IMR-90 (cell line): ENCODE data around the gene IVNS1ABP.

Experiments used
- CHD1 ChIP-seq: IDR thresholded peaks from 2 replicates; pipeline ENCODE4 v1.6.1; 2012; ENCODE audit warnings: low read depth, low read length, improper control_type of control experiment
- FOS ChIP-seq: fragments of 150-350 bp; IDR thresholded peaks from 2 replicates; pipeline ENCODE4 v1.6.1; 2016; ENCODE audit warnings: low read depth, low read length
- MAFK ChIP-seq: IDR thresholded peaks from 2 replicates; pipeline ENCODE4 v1.6.1; 2012; ENCODE audit warnings: low read depth, low read length, improper control_type of control experiment
- MAZ ChIP-seq: IDR thresholded peaks from 2 replicates; pipeline ENCODE4 v1.6.1; 2012; ENCODE audit warnings: low read depth, mild to moderate bottlenecking, low read length, improper control_type of control experiment, moderate library complexity, borderline replicate concordance
- MXI1 ChIP-seq: IDR thresholded peaks from 2 replicates; pipeline ENCODE4 v1.6.1; 2012; ENCODE audit warnings: low read depth, mild to moderate bottlenecking, low read length, moderate library complexity, borderline replicate concordance
- POLR2A ChIP-seq: IDR thresholded peaks from 2 replicates; pipeline ENCODE4 v1.6.1; 2012; ENCODE audit warnings: mild to moderate bottlenecking, low read depth, low read length
- RAD21 ChIP-seq: IDR thresholded peaks from 2 replicates; pipeline ENCODE4 v1.6.1; 2012; ENCODE audit warnings: low read length, improper control_type of control experiment
- RCOR1 ChIP-seq: IDR thresholded peaks from 2 replicates; pipeline ENCODE4 v1.6.1; 2012; ENCODE audit warnings: mild to moderate bottlenecking, low read length, improper control_type of control experiment; ENCODE audit not compliant: insufficient replicate concordance
- RFX5 ChIP-seq: IDR thresholded peaks from 2 replicates; pipeline ENCODE4 v1.8.0; 2012; ENCODE audit warnings: low read depth, mild to moderate bottlenecking, low read length, moderate library complexity
- SMC3 ChIP-seq: fragments of 150-350 bp; IDR thresholded peaks from 2 replicates; pipeline ENCODE4 v1.6.1; 2016; ENCODE audit warnings: low read depth, mild to moderate bottlenecking, antibody characterized with exemption, low read length, moderate library complexity
- TF ChIP-seq, protein P1 (sequence below): conservative IDR thresholded peaks from 2 replicates; pipeline ENCODE4 v1.5.1; 2012; ENCODE audit warnings: mild to moderate bottlenecking, low read depth, low read length, improper control_type of control experiment
- TF ChIP-seq, protein P2 (sequence below): fragments of 150-350 bp; IDR thresholded peaks from 2 replicates; pipeline ENCODE4 v1.6.1; 2017; ENCODE audit warnings: mild to moderate bottlenecking, antibody characterized with exemption, low read length, low read depth
- TF ChIP-seq, protein P3 (sequence below): fragments of 150-350 bp; IDR thresholded peaks from 2 replicates; pipeline ENCODE4 v1.6.1; 2016; ENCODE audit warnings: low read depth, mild to moderate bottlenecking, low read length, moderate library complexity, borderline replicate concordance

DNA sequence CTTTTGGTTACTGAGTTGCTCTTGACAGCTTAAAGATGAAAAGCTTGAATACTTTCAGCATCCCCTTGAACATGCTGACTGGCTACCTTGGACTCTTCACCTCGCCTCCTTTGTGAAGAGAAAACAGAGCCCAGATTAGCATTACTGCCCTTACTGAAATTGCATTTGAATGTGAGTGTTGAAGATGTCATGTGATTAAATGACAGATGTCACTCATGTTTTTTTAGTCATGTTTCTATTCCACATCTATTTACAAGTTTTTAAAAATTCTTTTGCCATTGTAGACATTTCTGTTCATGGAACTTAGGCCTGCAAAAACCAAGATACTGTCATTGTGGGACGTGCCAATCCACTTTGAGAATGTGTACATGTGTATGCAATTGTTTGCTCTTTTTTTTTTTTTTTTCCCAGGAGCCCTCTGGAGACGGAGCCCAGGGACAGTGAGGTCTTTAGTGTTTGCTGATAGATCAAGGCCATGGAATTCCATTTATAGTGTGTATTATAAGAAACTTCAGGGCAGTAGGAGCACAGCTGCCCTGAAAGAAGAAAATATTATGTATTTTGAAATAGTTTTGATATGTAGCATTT lies 25.7 kb upstream of the IVNS1ABP start:
- TF ChIP-seq, protein P1, sequence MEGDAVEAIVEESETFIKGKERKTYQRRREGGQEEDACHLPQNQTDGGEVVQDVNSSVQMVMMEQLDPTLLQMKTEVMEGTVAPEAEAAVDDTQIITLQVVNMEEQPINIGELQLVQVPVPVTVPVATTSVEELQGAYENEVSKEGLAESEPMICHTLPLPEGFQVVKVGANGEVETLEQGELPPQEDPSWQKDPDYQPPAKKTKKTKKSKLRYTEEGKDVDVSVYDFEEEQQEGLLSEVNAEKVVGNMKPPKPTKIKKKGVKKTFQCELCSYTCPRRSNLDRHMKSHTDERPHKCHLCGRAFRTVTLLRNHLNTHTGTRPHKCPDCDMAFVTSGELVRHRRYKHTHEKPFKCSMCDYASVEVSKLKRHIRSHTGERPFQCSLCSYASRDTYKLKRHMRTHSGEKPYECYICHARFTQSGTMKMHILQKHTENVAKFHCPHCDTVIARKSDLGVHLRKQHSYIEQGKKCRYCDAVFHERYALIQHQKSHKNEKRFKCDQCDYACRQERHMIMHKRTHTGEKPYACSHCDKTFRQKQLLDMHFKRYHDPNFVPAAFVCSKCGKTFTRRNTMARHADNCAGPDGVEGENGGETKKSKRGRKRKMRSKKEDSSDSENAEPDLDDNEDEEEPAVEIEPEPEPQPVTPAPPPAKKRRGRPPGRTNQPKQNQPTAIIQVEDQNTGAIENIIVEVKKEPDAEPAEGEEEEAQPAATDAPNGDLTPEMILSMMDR = no peak
- TF ChIP-seq RAD21 (no peak), MXI1 (no peak), MAZ (no peak), CHD1 (no peak), POLR2A (no peak), SMC3 (no peak), RFX5 (no peak), FOS (no peak), RCOR1 (no peak), MAFK (no peak)
- TF ChIP-seq, protein P2, sequence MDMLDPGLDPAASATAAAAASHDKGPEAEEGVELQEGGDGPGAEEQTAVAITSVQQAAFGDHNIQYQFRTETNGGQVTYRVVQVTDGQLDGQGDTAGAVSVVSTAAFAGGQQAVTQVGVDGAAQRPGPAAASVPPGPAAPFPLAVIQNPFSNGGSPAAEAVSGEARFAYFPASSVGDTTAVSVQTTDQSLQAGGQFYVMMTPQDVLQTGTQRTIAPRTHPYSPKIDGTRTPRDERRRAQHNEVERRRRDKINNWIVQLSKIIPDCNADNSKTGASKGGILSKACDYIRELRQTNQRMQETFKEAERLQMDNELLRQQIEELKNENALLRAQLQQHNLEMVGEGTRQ = no peak
- TF ChIP-seq, protein P3, sequence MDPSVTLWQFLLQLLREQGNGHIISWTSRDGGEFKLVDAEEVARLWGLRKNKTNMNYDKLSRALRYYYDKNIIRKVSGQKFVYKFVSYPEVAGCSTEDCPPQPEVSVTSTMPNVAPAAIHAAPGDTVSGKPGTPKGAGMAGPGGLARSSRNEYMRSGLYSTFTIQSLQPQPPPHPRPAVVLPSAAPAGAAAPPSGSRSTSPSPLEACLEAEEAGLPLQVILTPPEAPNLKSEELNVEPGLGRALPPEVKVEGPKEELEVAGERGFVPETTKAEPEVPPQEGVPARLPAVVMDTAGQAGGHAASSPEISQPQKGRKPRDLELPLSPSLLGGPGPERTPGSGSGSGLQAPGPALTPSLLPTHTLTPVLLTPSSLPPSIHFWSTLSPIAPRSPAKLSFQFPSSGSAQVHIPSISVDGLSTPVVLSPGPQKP = no peak
